T-helper 2 cell treated with Interferon-gamma antibody and Interleukin-4, amounts not matched to agents 5 μg/mL and 100 μg/mL, for 36 hours (primary cell): ENCODE measurements around the gene TRIM72.
"Not testable (repeated sequence)": the region's sequence is repeated elsewhere in the genome, so short reads cannot be mapped to it uniquely, and the experiment has no call there.

Source experiments
- DNase-seq: peaks from one replicate; pipeline ENCODE4 v3.0.0; 2021; ENCODE audit warnings: low spot score
- H3K27ac Mint-ChIP-seq: one replicate; pipeline ENCODE4 v1.8.0; 2021; ENCODE audit warnings: mild to moderate bottlenecking, mixed read lengths
- H3K27me3 Mint-ChIP-seq: one replicate; pipeline ENCODE4 v1.8.0; 2021; ENCODE audit warnings: low read depth, mixed read lengths
- H3K36me3 Mint-ChIP-seq: one replicate; pipeline ENCODE4 v1.8.0; 2021; ENCODE audit warnings: low read depth, mixed read lengths
- H3K4me1 Mint-ChIP-seq: one replicate; pipeline ENCODE4 v1.8.0; 2021; ENCODE audit warnings: low read depth, mixed read lengths
- H3K4me3 Mint-ChIP-seq: one replicate; pipeline ENCODE4 v1.8.0; 2022; ENCODE audit warnings: mild to moderate bottlenecking, moderate library complexity, mixed read lengths
- H3K9me3 Mint-ChIP-seq: one replicate; pipeline ENCODE4 v1.8.0; 2021; ENCODE audit warnings: mixed read lengths

Gene TRIM72

DNA sequence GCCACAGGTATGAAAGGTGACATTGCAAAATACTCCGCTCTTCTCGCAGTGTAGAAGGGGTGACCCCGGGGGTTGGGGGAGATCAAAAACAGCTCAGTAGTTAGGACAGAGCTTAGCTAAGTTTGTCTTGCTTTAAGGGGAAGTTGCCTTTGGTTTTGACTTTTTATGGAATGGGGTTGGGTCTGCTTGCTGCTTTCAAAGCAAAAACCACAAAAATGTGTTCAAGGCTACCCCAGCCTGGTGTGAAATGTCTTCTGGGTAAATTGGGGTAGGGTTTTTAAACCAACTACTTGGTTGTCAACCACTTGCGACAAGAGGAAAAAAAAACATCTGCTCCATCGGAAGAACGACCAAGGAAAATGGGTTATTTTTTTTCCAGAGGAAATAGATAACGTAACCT is 27.7 kb upstream of the TRIM72 start:
- H3K4me1 Mint-ChIP-seq, result peaks cover 71% of the 10 kb centered on the region
- H3K27ac Mint-ChIP-seq, result peak overlapping the region; percentile 73
- DNase-seq, result no peak
- peak overlapping the region; percentile 52 for H3K4me3 Mint-ChIP-seq
- H3K9me3 Mint-ChIP-seq, result no peaks in the 10 kb centered on the region
- peaks cover 97% of the 10 kb centered on the region for H3K36me3 Mint-ChIP-seq
- H3K27me3 Mint-ChIP-seq, result no peaks in the 10 kb centered on the region

DNA sequence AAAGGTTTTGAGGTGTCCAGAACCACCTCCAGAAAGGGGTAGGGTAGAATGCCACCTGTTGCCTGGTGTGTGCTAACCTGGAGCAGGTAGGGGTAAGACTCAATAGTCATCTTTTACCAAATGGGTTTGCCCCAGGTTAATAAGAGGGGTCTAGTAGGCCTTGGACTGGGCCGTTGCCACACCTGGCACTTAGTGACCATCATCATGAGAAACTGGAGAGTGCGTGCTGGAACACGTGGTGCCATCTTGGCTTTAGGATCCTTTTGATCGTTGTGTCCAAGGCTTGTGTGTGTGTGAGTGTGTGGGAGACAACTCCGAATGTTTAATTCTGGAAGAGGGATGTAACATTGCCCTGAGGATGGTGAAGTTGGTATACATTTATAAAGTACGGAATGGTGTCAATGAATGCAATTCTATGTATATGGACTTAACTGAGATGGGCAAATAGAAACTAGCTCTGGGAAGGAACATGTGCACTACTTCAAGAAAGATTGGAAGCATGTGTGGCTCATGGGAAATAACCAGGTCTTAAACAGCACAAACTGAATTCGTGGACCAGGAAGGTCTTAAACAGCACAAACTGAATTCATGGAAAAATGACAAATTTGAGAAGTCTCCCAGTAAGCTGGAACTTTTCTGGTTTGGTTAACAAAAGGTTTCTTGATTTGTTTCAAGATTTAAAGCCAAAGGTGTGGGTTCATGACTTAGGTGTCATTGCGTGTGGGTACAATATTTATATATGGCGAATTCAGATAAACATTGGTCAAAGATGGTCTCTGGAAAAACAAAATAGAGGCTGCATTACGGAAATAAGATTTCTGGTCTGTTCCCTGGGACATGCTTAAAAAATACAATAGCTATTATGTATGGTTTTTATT is 26.8 kb upstream of the TRIM72 start:
- Mint-ChIP-seq H3K4me3 (no peak overlapping the region), H3K27me3 (no peaks in the 10 kb centered on the region), H3K9me3 (no peaks in the 10 kb centered on the region), H3K27ac (peak overlapping the region; percentile 0), H3K36me3 (peaks cover 95% of the 10 kb centered on the region), H3K4me1 (peaks cover 67% of the 10 kb centered on the region)
- DNase-seq, result no peak

DNA sequence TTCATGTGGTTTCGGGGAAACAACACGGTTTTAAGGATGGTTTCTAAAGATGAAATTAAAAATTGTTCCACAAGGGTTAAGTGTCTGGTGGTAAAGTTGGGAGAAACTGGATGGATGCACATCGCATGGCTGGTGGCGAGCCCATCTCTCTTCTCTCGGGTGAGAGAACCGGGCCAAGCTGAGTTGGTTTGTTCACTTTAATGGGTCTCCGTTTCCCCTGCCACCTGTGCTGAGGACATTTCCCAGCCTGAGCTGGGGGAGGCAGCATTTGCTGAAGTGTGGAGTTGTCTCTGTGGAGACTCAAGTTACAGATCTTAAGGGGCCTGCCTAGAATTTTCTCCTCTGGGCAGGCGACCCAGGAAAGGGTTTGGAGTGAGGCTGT is 26.1 kb upstream of the TRIM72 start:
- H3K9me3 Mint-ChIP-seq, result no peaks in the 10 kb centered on the region
- no peaks in the 10 kb centered on the region for H3K27me3 Mint-ChIP-seq
- no peak for DNase-seq
- H3K4me1 Mint-ChIP-seq, result peaks cover 61% of the 10 kb centered on the region
- peaks cover 91% of the 10 kb centered on the region for H3K36me3 Mint-ChIP-seq
- H3K27ac Mint-ChIP-seq, result no peak overlapping the region
- no peak overlapping the region for H3K4me3 Mint-ChIP-seq

DNA sequence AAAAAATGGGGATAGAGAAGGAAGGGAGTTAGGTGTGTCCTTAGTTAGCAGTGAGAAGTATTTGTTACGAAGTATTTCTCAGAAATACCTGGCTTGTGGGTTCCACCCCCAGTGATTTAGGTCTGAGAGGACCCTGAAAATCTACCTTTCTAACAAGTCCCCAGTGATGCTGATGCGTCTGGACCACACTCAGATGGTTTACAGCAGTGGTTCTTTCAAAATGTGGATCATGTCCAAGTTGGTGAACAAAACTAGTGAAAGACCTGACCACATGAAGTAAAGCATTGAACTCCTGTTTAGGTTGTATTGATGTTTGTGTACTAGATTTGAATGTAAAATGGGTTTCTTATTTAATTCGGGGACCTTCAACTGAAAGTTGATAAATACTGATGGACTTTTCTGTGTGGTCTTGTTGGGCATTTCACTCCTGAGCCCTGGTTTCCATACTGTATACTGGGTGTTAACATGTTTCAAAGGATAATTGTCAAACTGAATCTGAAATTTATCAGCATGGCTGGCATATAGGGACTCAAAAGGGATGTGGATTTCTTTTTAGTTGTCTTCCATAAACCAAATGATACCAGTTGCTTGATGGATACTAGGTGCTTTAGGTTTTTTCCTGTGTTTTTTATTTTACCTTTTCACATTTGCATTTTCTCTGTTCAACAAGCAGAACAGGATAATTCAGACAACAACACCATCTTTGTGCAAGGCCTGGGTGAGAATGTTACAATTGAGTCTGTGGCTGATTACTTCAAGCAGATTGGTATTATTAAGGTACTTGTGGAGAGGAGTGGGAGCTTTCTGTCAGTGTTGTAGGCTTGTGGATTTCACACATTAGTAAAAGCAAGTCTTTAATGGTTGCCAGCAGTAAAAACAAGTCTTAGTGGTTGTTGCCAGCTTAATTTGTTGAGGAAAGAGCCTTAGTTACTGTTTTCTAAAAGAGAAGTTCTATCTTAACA is 25.2 kb upstream of the TRIM72 start:
- Mint-ChIP-seq H3K4me1 (peaks cover 56% of the 10 kb centered on the region), H3K27me3 (no peaks in the 10 kb centered on the region), H3K9me3 (no peaks in the 10 kb centered on the region), H3K36me3 (peaks cover 89% of the 10 kb centered on the region), H3K27ac (peak overlapping the region; percentile 13), H3K4me3 (no peak overlapping the region)
- no peak for DNase-seq

DNA sequence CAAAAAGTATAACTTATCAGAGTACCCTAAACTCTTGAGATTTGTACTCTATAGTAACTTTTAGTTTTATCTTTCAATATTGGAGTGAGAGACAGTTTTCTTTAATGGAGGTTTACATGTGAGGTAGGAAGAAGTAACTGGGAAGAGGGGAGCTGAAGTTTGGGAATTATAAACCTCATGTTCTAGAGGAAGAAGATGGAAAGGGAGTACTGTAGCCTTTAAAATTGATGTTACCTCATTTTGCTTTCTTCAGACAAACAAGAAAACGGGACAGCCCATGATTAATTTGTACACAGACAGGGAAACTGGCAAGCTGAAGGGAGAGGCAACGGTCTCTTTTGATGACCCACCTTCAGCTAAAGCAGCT is 24.5 kb upstream of the TRIM72 start:
- no peak for DNase-seq
- Mint-ChIP-seq H3K27ac (peak overlapping the region; percentile 13), H3K9me3 (no peaks in the 10 kb centered on the region), H3K27me3 (no peaks in the 10 kb centered on the region), H3K4me1 (peaks cover 54% of the 10 kb centered on the region), H3K4me3 (no peak overlapping the region), H3K36me3 (peaks cover 91% of the 10 kb centered on the region)

DNA sequence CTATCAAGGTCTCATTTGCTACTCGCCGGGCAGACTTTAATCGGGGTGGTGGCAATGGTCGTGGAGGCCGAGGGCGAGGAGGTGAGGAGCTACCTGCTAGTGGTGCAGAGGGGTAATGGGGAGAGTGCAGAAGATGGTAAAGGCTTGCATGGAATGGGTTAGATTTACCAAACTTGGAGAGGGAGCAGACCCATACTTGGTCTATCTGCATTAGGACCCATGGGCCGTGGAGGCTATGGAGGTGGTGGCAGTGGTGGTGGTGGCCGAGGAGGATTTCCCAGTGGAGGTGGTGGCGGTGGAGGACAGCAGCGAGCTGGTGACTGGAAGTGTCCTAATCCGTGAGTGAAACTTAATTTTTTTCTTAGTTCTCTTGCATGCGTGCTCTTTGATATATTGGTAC is 23.9 kb upstream of the TRIM72 start:
- no peak for DNase-seq
- no peaks in the 10 kb centered on the region for H3K9me3 Mint-ChIP-seq
- peaks cover 48% of the 10 kb centered on the region for H3K4me1 Mint-ChIP-seq
- peak overlapping the region; percentile 21 for H3K27ac Mint-ChIP-seq
- H3K27me3 Mint-ChIP-seq, result no peaks in the 10 kb centered on the region
- H3K4me3 Mint-ChIP-seq, result no peak overlapping the region
- peaks cover 90% of the 10 kb centered on the region for H3K36me3 Mint-ChIP-seq

DNA sequence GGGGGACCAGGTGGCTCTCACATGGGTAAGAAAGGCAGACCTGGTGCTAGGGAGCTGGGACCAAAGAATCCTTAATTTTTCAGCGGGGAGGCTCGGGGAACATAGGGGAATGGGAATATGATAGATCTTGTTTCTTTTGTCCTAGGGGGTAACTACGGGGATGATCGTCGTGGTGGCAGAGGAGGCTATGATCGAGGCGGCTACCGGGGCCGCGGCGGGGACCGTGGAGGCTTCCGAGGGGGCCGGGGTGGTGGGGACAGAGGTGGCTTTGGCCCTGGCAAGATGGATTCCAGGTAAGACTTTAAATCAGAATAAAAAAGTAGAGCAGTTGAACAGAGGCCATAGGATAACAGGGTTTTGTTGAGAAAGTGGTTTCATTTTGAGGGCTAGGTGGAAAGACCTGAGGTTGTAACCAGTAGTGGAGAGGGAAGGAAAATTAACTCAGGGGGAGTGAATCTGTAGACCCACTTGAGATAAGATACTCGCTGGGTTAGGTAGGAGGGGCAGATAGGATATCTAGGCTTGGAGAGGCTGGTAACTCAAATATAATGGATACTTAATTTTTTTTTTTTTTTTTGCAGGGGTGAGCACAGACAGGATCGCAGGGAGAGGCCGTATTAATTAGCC is 23.0 kb upstream of the TRIM72 start:
- H3K36me3 Mint-ChIP-seq, result peaks cover 87% of the 10 kb centered on the region
- no peaks in the 10 kb centered on the region for H3K9me3 Mint-ChIP-seq
- H3K4me1 Mint-ChIP-seq, result peaks cover 41% of the 10 kb centered on the region
- H3K27me3 Mint-ChIP-seq, result no peaks in the 10 kb centered on the region
- no peak for DNase-seq
- no peak overlapping the region for H3K4me3 Mint-ChIP-seq
- H3K27ac Mint-ChIP-seq, result peak overlapping the region; percentile 69

DNA sequence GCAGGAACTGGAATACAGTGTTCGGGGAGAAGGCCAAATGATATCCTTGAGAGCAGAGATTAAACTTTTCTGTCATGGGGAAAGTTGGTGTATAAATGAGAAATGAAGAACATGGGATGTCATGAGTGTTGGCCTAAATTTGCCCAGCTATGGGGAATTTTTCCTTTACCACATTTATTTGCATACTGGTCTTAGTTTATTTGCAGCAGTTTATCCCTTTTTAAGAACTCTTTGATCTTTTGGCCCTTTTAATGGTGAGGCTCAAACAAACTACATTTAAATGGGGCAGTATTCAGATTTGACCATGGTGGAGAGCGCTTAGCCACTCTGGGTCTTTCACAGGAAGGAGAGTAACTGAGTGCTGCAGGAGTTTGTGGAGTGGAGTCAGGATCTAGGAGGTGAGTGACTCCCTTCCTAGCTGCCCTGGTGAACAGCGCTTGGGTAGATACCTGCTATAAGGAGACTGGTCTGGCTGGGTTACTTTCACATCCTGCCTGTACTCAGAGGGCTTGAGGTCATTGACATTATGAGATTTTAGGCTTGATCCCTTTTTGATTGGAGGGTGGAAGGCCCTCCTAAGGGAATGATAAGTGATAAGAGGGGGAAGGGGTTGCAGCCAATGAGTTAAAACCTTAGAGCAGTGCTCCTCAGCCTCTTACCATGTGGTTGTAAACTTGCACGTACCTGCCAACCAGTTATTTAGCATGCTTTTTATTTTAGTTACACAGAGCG is 22.1 kb upstream of the TRIM72 start:
- peaks cover 85% of the 10 kb centered on the region for H3K36me3 Mint-ChIP-seq
- no peaks in the 10 kb centered on the region for H3K9me3 Mint-ChIP-seq
- no peaks in the 10 kb centered on the region for H3K27me3 Mint-ChIP-seq
- peaks cover 34% of the 10 kb centered on the region for H3K4me1 Mint-ChIP-seq
- no peak overlapping the region for H3K4me3 Mint-ChIP-seq
- DNase-seq, result no peak
- no peak overlapping the region for H3K27ac Mint-ChIP-seq

DNA sequence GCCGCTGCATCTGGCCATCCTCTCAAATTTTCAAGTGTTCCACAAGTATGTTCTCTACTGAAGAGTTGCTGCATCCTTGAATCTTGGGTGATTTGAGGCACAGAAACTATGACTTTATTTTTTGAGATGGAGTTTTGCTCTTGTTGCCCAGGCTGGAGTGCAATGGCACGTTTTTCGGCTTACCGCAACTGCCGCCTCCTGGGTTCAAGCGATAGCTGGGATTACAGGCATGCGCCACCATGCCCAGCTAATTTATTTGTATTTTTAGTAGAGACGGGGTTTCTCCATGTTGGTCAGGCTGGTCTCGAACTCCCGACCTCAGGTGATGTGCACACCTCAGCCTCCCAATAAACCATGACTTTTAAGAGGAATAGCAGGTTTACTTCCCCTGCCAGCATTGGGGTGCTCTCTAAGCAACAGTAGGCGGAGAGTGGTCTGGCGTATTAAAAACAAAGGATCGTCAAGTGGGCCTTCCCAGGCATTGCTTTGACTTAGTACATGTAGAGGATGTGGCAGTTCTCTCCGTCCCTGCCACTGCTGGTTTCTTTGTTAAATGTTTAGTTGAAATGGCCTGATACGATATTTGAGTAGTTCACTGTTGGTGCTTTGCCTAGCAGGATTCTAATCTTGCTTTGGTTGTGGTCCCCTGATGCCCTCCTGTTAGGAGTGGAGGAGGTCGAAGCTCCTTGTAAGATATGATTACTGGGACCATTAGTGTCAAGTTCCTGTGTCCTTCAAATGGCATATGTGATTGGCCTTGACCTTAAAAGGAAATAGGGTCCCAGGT is 20.9 kb upstream of the TRIM72 start:
- no peak overlapping the region for H3K27ac Mint-ChIP-seq
- H3K27me3 Mint-ChIP-seq, result no peaks in the 10 kb centered on the region
- no peaks in the 10 kb centered on the region for H3K9me3 Mint-ChIP-seq
- H3K36me3 Mint-ChIP-seq, result peaks cover 77% of the 10 kb centered on the region
- peaks cover 31% of the 10 kb centered on the region for H3K4me1 Mint-ChIP-seq
- H3K4me3 Mint-ChIP-seq, result no peak overlapping the region
- no peak for DNase-seq

DNA sequence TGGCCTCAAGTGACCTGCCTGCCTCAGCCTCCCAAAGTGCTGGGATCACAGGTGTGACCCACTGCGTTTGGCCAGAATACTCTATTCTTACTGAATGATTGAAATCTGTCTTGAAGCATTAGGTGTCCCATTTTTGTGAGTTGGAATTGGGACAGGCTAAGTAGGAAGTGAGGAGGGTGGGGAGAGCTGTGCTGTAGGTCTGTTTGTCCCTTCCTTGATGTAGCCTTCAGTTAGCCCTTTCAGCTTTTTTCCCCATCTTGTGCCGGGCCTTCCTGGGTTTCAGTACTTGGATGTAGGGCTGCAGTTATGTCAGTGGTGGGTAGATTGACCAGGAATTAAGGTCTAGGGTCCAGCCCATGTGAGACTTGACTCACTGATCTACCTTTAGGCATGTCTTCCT is 20.0 kb upstream of the TRIM72 start:
- Mint-ChIP-seq H3K4me1 (peaks cover 37% of the 10 kb centered on the region), H3K27ac (no peak overlapping the region)

DNA sequence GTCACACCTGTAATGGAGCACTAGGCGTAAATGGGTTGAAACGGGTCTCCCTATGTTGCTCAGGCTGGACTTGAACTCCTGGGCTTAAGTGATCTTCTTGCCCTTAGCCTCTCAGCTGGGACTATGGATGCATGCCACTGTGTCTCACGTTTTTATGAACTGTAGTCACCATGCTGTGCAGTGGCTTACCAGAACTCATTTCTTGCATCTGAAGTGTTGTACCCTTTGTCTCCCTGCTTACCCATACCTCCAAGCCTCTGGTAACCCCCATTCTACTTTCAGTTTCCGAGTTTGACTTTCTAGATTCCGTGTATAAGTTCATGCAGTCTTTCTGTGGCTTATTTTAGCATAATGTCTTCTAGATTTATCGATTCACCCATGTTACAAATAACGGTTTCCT is 19.0 kb upstream of the TRIM72 start:
- Mint-ChIP-seq H3K36me3 (peaks cover 67% of the 10 kb centered on the region), H3K4me3 (no peak overlapping the region), H3K27ac (no peak overlapping the region), H3K4me1 (peaks cover 38% of the 10 kb centered on the region), H3K9me3 (no peaks in the 10 kb centered on the region), H3K27me3 (no peaks in the 10 kb centered on the region)
- no peak for DNase-seq

More for the DNA sequence above, 20.0 kb upstream of the TRIM72 start:
- H3K36me3 Mint-ChIP-seq, result peaks cover 69% of the 10 kb centered on the region
- H3K9me3 Mint-ChIP-seq, result no peaks in the 10 kb centered on the region
- H3K27me3 Mint-ChIP-seq, result no peaks in the 10 kb centered on the region
- no peak for DNase-seq
- no peak overlapping the region for H3K4me3 Mint-ChIP-seq

DNA sequence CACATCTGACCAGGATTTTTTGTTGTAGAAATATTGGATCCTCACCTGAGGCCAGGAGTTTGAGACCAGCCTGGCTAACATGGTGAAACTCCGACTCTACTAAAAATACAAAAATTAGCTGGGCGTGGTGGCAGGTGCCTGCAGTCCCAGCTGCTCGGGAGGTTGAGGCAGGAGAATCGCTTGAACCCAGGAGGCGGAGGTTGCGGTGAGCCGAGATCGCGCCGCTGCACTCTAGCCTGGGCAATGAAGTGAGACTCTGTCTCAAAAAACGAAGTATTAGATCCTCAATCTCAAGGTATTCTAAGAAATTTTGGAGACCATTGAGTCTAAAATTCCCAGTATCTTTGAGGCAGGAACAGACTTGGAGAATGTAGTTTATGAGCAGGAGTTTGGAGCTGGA is 18.1 kb upstream of the TRIM72 start:
- not testable (repeated sequence) for H3K27ac Mint-ChIP-seq, H3K27me3 Mint-ChIP-seq, H3K9me3 Mint-ChIP-seq, H3K4me3 Mint-ChIP-seq, DNase-seq
- Mint-ChIP-seq H3K4me1 (peaks cover 37% of the 10 kb centered on the region), H3K36me3 (peaks cover 60% of the 10 kb centered on the region)
